Measurements from ENCODE around the gene TELO2.

The TELO2 gene

DNA sequence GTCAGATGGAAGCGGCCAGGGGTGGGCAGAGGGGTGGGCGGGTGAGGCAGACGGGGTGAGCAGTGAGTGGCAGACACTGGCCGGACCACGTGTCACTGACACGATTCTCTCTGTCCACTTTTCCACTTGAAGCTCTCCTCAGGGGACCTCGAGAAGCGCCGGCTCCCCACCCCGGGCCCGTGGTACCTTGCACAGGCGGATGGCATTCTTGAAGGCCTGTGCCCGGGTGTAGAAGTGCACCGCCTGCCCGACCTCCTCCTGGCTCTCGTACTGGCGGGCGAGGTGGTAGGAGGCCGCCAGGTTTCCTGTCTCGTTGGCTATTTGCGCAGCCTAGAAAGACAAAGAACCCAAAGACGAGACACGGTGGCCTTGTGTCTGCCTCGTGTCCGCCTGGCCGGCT is 31.2 kb downstream of the TELO2 start:
- DNase-seq = no peak

DNA sequence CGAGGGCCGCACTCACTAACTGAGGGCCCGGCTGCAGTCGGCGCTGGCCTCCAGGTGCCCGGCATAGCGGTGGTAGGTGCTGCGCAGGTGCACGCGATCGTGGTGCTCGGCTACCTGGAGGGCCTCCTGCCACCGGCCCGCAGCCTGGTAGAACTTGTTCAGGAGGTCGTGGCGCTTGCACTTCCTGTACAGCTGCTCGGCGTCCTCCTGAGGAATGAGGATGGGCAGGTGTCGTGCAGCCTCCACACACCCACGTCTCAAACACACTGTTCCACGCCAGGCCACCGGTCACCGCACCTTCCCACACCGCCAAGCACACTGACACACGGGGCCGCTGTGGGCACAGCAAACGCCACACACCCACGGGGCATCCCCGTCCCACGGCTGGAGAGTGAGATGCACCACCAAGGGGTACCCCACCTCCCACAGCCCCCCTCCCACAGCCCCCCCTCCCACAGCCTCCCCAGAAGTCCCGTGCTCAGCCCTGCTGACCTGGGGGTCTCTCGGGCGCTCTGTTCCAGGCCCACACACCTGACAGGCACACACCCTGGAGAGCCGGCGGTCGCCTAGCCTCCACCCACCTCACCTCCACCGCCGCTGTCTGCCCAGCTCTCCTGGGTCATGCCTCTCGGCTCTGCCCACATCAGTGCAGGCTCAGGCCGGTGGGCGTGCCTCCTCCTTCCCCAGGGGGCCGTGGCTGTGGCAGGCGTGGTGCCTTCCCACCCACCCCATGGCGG is 32.9 kb downstream of the TELO2 start:
- DNase-seq = no peak

GRCh38 chr16:1526608-1527555 is 33.7 kb downstream of the TELO2 start:
- DNase-seq = no peak

DNA sequence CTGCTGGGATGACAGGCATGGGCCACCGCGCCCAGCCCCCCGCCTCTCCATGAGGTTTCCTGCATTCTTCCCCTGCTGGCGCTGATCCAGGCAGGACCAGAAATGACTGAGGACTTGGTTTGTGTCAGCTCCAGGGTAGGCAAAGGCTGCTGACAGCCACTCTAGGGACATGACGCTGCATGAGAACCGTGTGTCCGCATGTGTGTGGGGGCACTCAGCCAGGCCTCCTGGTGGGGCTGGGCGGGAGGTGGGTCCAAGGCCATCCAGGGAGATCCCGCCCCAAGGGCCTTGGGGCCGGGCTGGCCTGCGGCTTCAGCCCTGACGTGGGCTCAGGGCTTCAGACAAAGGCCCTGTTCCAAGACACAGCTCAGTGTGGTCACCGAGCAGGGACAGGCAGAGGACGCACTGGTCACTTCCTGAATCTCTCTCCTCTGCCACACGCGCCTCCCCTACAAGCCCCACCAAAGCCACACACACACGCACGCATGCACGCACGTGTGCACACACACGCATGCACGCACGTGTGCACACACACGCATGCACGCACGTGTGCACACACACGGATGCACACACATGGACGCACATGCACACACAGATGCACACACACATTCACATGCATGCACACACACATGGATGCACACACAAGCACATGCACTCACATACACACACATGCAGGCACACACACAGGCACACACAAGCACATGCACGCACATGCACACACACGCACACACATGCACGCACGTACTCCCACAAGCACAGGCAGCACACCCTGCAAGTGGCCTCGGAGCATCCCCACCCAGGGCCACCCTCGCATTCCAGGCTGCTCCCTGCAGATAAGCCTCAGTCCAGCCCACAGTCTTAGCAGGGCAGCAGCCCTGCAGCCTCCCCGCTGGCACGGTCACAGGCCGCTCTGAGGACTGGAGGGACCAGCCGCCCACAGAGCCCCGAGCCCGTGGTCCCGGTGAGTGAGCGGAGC is 35.0 kb downstream of the TELO2 start:
- DNase-seq = no peak

DNA sequence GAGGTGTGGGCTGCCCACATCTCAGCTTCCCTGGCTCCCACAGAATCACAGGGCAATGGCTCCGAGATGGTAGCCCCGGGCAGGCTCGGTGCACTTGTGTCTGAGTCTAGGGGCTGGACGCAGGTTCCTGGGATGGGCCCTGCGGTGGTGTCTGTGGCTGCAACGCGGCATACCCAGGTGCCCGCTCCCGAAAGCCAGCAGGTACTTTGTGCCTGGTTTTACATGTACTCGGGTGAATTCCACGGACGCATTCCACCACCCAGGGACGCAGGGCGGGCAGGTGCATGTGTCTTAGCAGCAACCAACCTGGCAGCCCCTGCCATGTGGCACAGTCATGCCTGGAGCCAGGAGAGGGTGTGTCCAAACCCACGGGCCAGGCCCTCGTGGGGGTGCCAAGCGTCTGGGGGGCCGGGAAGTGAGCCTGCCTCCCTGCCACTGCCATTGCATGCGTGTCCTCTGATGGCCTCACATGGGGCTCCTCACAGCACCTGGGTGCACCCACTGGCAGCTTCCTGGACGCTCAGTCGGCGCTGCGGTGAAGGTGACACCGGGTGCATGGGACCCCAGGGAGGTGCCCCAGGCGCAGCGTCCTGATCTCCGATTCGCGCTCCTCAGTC is 35.9 kb downstream of the TELO2 start:
- DNase-seq = no peak

DNA sequence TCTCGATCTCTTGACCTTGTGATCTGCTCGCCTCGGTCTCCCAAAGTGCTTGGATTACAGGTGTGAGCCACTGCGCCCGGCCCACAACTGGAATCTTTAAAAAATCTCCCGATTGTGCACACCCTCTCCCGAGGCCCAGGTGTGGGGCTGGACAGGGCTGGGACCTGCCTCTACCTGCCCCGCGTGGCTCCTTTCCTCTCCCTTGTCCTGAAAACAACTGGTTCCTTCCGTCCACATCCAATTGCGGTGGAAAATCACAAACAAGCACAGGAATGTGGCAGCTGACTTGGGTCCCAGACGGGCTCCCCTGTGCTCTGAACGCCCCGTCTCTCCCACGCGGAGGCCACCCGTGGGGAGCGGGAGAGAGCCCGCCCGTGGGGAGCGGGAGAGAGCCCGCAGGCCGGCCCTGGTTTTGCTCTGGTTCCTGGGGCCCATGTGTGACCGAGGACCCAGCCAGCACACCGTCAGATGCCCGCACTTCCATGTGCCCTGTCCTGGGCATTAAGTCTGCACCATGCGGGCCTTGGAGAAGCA is 37.3 kb downstream of the TELO2 start:
- DNase-seq = no peak

GRCh38 chr16:1530883-1531637 is 37.9 kb downstream of the TELO2 start:
- no peak for DNase-seq

GRCh38 chr16:1531638-1531910 is 38.4 kb downstream of the TELO2 start:
- DNase-seq = no peak

DNA sequence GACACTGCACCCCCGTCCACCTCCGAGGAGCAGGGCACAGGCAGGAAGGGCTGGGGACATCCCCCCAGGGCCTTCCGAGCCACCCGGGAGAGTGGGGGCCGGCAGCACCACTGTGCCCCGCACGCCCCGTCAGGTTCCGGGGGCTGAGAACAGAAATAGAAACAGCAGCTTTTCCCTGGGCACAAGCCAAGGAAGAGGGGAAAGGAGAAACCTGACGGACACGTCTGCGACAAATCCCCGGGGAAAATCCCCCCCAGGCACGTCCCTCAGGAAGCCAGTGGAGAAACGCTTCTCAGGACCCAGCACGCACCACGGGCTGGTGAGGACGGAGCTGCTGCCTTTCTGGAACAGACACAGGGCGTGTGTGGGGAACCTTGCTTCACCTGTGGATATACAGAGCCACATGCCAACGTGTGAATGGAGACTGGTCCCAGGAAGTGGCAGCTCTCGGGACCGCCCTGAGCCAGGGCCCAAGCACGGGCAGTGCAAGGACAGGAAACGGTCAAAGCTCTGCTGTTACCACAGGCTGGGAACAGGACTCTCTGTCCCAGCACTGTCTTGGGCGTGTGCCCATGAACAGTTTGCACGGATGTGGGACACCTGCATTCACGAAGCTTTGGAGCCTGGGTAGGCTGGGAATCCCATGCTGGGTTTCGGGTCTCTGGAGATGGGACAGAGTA is 39.1 kb downstream of the TELO2 start:
- no peak for DNase-seq

GRCh38 chr16:1532771-1533170 is 39.6 kb downstream of the TELO2 start:
- no peak for DNase-seq

GRCh38 chr16:1533443-1533951 is 40.3 kb downstream of the TELO2 start, which contains the start of gene TMEM204:
TMEM204 (plus strand) TSS chr16:1533666; CDS start chr16:1534276, 610 bp downstream.
- no peak for DNase-seq

DNA sequence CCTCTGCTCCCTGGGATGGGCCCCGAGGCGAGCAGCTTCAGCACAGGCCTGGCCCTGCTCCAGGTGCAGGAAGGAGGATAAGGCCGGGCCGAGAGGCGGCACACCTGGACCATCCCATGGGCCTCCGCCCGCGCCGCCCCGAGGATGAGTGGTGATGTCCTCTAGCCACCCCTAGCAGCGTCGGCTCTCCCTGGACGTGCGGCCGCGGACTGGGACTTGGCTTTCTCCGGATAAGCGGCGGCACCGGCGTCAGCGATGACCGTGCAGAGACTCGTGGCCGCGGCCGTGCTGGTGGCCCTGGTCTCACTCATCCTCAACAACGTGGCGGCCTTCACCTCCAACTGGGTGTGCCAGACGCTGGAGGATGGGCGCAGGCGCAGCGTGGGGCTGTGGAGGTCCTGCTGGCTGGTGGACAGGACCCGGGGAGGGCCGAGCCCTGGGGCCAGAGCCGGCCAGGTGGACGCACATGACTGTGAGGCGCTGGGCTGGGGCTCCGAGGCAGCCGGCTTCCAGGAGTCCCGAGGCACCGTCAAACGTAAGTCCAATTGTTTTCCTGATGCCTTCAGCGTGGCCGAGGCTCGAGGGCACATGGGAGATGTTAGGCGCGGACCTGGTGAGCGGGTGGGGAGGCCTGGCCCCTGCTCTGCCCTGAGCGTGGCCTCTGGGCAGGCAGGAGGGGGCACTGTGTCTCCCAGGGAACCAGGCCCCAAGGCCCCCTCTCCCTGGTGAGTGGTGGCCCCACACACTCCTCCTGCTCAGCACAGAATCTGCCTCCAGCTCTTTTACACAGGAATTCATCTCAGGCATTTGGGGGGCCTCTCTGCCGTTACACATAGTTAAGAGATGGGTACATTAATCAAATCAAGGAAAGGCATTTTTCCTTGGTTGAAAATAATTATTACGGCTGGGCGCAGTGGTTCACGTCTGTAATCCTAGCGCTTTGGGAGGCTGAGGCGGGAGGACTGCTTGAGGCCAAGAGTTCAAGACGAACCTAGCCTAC is 41.2 kb downstream of the TELO2 start:
- DNase-seq = no peak

DNA sequence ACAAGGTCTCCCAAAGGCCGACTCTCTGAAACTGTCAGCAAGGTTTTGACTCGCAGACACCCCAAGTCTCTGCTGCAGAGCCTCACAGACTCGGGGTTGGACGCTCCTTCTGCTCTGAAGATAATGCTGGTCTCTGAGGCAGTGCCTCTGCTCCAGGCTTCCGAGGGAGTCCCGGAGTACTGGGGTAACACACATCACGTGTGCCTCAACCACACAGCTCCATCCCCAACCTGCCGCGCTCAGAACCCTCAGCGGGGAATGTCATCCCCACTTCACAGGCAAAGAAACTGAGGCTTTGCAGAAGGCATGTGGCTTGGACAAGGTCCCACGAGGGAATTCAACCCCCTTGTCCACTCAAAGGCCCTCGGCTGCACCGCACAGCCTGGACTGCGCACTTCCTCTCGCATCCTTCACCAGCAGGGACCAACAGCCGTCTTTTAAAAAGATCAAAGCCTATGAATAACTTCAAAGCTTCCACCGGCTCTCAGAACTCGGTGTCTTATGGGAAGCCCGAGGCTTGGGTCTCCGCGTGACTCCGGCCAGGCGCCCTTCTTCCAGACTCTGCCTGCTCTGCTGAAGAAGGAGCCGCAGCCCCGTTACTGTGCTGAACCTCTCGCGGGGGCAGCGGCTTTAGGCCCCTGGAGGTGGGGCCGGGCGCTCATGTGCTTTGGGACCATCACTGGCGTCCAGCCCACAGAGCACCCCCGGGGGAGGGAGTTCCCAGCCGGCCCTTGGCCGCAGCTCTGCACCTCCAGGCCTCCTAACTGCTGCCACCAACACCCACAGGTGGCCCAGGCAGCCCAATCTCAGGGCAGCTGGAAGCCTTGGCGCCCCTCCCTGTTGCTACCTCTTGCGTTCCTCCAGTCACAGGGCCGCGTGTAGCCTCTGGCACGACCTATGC is 42.5 kb downstream of the TELO2 start:
- no peak for DNase-seq

GRCh38 chr16:1536601-1537000 is 43.4 kb downstream of the TELO2 start:
- DNase-seq = no peak

DNA sequence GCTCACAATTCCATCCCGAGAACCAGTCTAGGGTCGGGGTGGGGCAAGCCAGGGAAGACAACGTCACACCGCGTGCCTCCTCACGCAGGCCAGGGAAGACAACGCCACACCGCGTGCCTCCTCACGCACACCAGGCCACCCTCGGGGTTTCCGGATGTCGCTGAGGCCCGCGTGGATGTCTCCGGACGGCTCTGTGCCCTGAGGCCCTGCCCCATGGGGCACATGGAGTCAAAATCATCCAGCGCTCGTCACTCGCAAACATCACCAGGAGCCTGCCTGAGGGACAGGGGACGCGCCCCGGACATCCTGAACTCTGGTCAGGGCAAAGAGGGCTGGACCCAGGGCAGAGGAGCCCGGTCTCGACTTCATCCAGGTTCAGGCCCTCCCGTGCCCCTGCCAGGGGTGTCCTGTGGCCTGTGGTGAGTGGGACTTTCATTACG is 44.0 kb downstream of the TELO2 start:
- no peak for DNase-seq

GRCh38 chr16:1537763-1538289 is 44.7 kb downstream of the TELO2 start:
- no peak for DNase-seq

DNA sequence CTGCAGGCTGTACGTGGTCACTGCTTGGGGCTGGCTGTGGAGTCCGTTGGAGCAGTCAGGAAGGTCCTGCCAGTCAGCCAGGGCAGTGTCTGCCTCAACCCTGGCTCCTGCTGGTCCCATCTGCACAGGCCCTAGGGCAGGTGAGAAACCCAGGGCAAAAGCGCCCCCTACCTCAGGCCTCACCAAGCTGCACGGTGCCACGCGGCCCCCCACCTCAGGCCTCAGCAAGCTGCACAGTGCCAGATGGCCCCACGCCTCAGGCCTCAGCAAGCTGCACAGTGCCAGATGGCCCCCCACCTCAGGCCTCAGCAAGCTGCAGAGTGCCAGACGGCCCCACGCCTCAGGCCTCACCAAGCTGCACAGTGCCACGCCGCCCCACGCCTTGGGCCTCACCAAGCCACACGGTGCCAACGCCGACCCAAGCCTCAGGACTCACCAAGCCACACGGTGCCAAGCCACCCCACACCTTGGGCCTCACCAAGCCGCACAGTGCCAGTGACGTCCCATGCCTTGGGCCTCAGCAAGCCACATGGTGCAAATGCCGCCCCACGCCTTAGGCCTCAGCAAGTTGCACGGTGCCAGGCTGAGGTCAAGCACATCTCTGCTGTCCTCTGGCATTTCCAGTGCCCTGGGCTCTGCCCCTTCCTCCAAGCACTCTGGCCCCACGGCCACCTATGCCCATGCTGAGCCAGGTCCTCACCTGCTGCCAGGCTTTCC is 45.8 kb downstream of the TELO2 start:
- no peak for DNase-seq
